Stimulated activated memory B cell treated with anti-CD40 and anti-IgM and Interleukin-4, amounts not matched to agents 10 μg/mL and 1 μg/mL and 100 μg/mL, for 72 hours (primary cell): ENCODE results near the gene GSAP.

ENCODE experiments used
- ATAC-seq: fragments of 150-1000 bp; cut with Tn5 transposase; 2 replicates; pipeline ENCODE4 v1.10.0; 2021
- H3K27ac Mint-ChIP-seq: one replicate; pipeline ENCODE4 v1.8.0; 2022; ENCODE audit warnings: mild to moderate bottlenecking, mixed read lengths
- H3K27me3 Mint-ChIP-seq: one replicate; pipeline ENCODE4 v1.8.0; 2022; ENCODE audit warnings: mixed read lengths
- H3K36me3 Mint-ChIP-seq: one replicate; pipeline ENCODE4 v1.8.0; 2022; ENCODE audit warnings: mixed read lengths
- H3K4me1 Mint-ChIP-seq: one replicate; pipeline ENCODE4 v1.8.0; 2022; ENCODE audit warnings: mixed read lengths
- H3K4me3 Mint-ChIP-seq: one replicate; pipeline ENCODE4 v1.8.0; 2022; ENCODE audit warnings: mild to moderate bottlenecking, moderate library complexity, mixed read lengths
- H3K9me3 Mint-ChIP-seq: one replicate; pipeline ENCODE4 v1.8.0; 2022; ENCODE audit warnings: mixed read lengths

GSAP gene

GRCh38 chr7:77321300-77321699 lies 94.8 kb downstream of the GSAP start:
- Mint-ChIP-seq H3K4me1 (peaks cover 6% of the 10 kb centered on the region), H3K27me3 (no peaks in the 10 kb centered on the region), H3K36me3 (peaks cover 67% of the 10 kb centered on the region), H3K9me3 (no peaks in the 10 kb centered on the region), H3K4me3 (no peak overlapping the region), H3K27ac (peak overlapping the region; percentile 51)
- ATAC-seq = no peak

GRCh38 chr7:77320714-77321113 lies 95.4 kb downstream of the GSAP start:
- no peaks in the 10 kb centered on the region for H3K9me3 Mint-ChIP-seq
- no peak overlapping the region for H3K27ac Mint-ChIP-seq
- H3K36me3 Mint-ChIP-seq = peaks cover 72% of the 10 kb centered on the region
- ATAC-seq = no peak
- H3K4me3 Mint-ChIP-seq = no peak overlapping the region
- H3K4me1 Mint-ChIP-seq = peaks cover 6% of the 10 kb centered on the region
- no peaks in the 10 kb centered on the region for H3K27me3 Mint-ChIP-seq

- no peak for ATAC-seq
- Mint-ChIP-seq H3K4me3 (no peak overlapping the region), H3K36me3 (peaks cover 78% of the 10 kb centered on the region), H3K27ac (no peak overlapping the region), H3K27me3 (no peaks in the 10 kb centered on the region), H3K9me3 (no peaks in the 10 kb centered on the region), H3K4me1 (peaks cover 6% of the 10 kb centered on the region)
Observed at GRCh38 chr7:77320137-77320536, 96.0 kb downstream of the GSAP start.

- Mint-ChIP-seq H3K27ac (no peak overlapping the region), H3K27me3 (no peaks in the 10 kb centered on the region), H3K36me3 (peaks cover 84% of the 10 kb centered on the region), H3K4me1 (peaks cover 6% of the 10 kb centered on the region), H3K4me3 (no peak overlapping the region), H3K9me3 (no peaks in the 10 kb centered on the region)
- no peak for ATAC-seq
Observed at GRCh38 chr7:77318019-77318418, 98.1 kb downstream of the GSAP start.

- H3K27ac Mint-ChIP-seq = no peak overlapping the region
- ATAC-seq = no peak
- H3K9me3 Mint-ChIP-seq = no peaks in the 10 kb centered on the region
- peaks cover 87% of the 10 kb centered on the region for H3K36me3 Mint-ChIP-seq
- no peaks in the 10 kb centered on the region for H3K27me3 Mint-ChIP-seq
- peaks cover 6% of the 10 kb centered on the region for H3K4me1 Mint-ChIP-seq
- no peak overlapping the region for H3K4me3 Mint-ChIP-seq
Observed at GRCh38 chr7:77316219-77316978, 99.8 kb downstream of the GSAP start.

GRCh38 chr7:77315182-77315591 lies 101.0 kb downstream of the GSAP start:
- peaks cover 87% of the 10 kb centered on the region for H3K36me3 Mint-ChIP-seq
- H3K4me3 Mint-ChIP-seq = no peak overlapping the region
- no peak for ATAC-seq
- H3K9me3 Mint-ChIP-seq = no peaks in the 10 kb centered on the region
- H3K27me3 Mint-ChIP-seq = no peaks in the 10 kb centered on the region
- H3K4me1 Mint-ChIP-seq = peaks cover 6% of the 10 kb centered on the region
- H3K27ac Mint-ChIP-seq = no peak overlapping the region

GRCh38 chr7:77313876-77314480 lies 102.2 kb downstream of the GSAP start:
- ATAC-seq = no peak
- Mint-ChIP-seq H3K4me1 (peaks cover 6% of the 10 kb centered on the region), H3K9me3 (no peaks in the 10 kb centered on the region), H3K27me3 (no peaks in the 10 kb centered on the region), H3K36me3 (peaks cover 87% of the 10 kb centered on the region), H3K4me3 (no peak overlapping the region), H3K27ac (no peak overlapping the region)

- Mint-ChIP-seq H3K4me3 (no peak overlapping the region), H3K36me3 (peaks cover 86% of the 10 kb centered on the region), H3K27me3 (no peaks in the 10 kb centered on the region), H3K27ac (no peak overlapping the region), H3K4me1 (peaks cover 6% of the 10 kb centered on the region), H3K9me3 (peaks cover under 1% of the 10 kb centered on the region)
- no peak for ATAC-seq
Observed at GRCh38 chr7:77313085-77313484, 103.1 kb downstream of the GSAP start.

GRCh38 chr7:77310982-77311381 lies 105.2 kb downstream of the GSAP start:
- peaks cover 87% of the 10 kb centered on the region for H3K36me3 Mint-ChIP-seq
- ATAC-seq = no peak
- H3K9me3 Mint-ChIP-seq = peaks cover 10% of the 10 kb centered on the region
- H3K4me1 Mint-ChIP-seq = no peaks in the 10 kb centered on the region
- H3K27ac Mint-ChIP-seq = no peak overlapping the region
- H3K27me3 Mint-ChIP-seq = no peaks in the 10 kb centered on the region
- H3K4me3 Mint-ChIP-seq = no peak overlapping the region

GRCh38 chr7:77309714-77310220 lies 106.4 kb downstream of the GSAP start:
- ATAC-seq = no peak

GRCh38 chr7:77308792-77309191 lies 107.4 kb downstream of the GSAP start:
- peaks cover 86% of the 10 kb centered on the region for H3K36me3 Mint-ChIP-seq
- no peaks in the 10 kb centered on the region for H3K27me3 Mint-ChIP-seq
- H3K4me1 Mint-ChIP-seq = no peaks in the 10 kb centered on the region
- H3K4me3 Mint-ChIP-seq = no peak overlapping the region
- no peak for ATAC-seq
- H3K9me3 Mint-ChIP-seq = peaks cover 21% of the 10 kb centered on the region
- no peak overlapping the region for H3K27ac Mint-ChIP-seq

More at GRCh38 chr7:77309714-77310220, 106.4 kb downstream of the GSAP start:
- no peak overlapping the region for H3K27ac Mint-ChIP-seq
- peaks cover 85% of the 10 kb centered on the region for H3K36me3 Mint-ChIP-seq
- H3K4me1 Mint-ChIP-seq = no peaks in the 10 kb centered on the region
- H3K4me3 Mint-ChIP-seq = no peak overlapping the region
- H3K9me3 Mint-ChIP-seq = peaks cover 16% of the 10 kb centered on the region
- H3K27me3 Mint-ChIP-seq = no peaks in the 10 kb centered on the region

GRCh38 chr7:77306231-77307067 lies 109.7 kb downstream of the GSAP start:
- Mint-ChIP-seq H3K4me1 (no peaks in the 10 kb centered on the region), H3K4me3 (no peak overlapping the region), H3K27me3 (no peaks in the 10 kb centered on the region), H3K9me3 (peaks cover 35% of the 10 kb centered on the region), H3K27ac (no peak overlapping the region), H3K36me3 (peaks cover 92% of the 10 kb centered on the region)
- no peak for ATAC-seq

- ATAC-seq = no peak
- Mint-ChIP-seq H3K4me3 (no peak overlapping the region), H3K36me3 (peaks cover 33% of the 10 kb centered on the region), H3K27me3 (no peaks in the 10 kb centered on the region), H3K4me1 (no peaks in the 10 kb centered on the region), H3K27ac (no peak overlapping the region), H3K9me3 (peaks cover 28% of the 10 kb centered on the region)
Observed at GRCh38 chr7:77295549-77295948, 120.6 kb downstream of the GSAP start.

- Mint-ChIP-seq H3K27me3 (no peaks in the 10 kb centered on the region), H3K36me3 (peaks cover 36% of the 10 kb centered on the region), H3K9me3 (peaks cover 15% of the 10 kb centered on the region), H3K4me3 (no peak overlapping the region), H3K27ac (no peak overlapping the region), H3K4me1 (peaks cover 7% of the 10 kb centered on the region)
- ATAC-seq = no peak
Observed at GRCh38 chr7:77293046-77293445, 123.1 kb downstream of the GSAP start.

GRCh38 chr7:77290425-77290824 lies 125.7 kb downstream of the GSAP start:
- no peaks in the 10 kb centered on the region for H3K27me3 Mint-ChIP-seq
- H3K4me1 Mint-ChIP-seq = peaks cover 7% of the 10 kb centered on the region
- H3K36me3 Mint-ChIP-seq = peaks cover 36% of the 10 kb centered on the region
- H3K4me3 Mint-ChIP-seq = no peak overlapping the region
- ATAC-seq = no peak
- H3K9me3 Mint-ChIP-seq = peaks cover 6% of the 10 kb centered on the region
- H3K27ac Mint-ChIP-seq = no peak overlapping the region
